ENCODE measurements around the gene INVS. TPM values are rescaled to one million over a fixed set of nuclear protein-coding genes. Genes with fewer than 3 reads are reported as not detected.

INVS gene
- total and polyA plus RNA-seq, 2 of the 4 experiments (the other 2 are of a cell fraction): 9.2 to 33.5 TPM

DNA sequence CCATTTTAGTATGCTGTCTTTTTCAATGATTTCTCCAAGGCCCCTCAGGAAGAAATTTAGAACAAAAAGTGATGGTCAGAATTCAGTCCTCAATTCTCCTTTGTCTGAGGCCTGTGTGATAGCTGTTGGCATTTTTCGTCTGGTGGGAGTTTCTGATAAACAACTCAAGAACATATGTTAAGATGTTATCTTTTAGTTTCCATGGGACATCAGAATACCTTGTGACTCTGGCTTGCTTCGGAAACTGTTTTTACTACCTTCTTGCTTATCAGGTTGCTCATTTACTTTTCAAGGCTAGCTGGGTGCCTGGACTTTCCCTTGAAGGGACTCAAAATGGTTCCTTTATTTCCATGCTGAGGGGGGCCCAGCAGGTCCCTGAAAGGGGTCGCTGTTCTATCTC is 97.2 kb downstream of the INVS start:
- H3K18ac ChIP-seq (ENCODE audit: low read depth, low read length): no peak overlapping the region
- POLR2A ChIA-PET (ENCODE audit: unreplicated experiment): no interaction called here
- no TSS peak for BruUV-seq (replicated peaks)
- H3K9me3 ChIP-seq (ENCODE audit: control insufficient read depth, insufficient read depth, low read length): peaks cover 2% of the 10 kb centered on the region; the same call in 1 of the 2 replicates
- H3K9ac ChIP-seq (ENCODE audit: low read depth, low read length): no peak overlapping the region
- WGBS, 2 experiments (ENCODE audit: extremely low coverage in 2 of 2, insufficient read length in 1 of 2): no CpG with 5 or more reads among the region's 3 CpGs
- in situ Hi-C loops (cut with MboI; ENCODE audit: low sequenced_read_pairs): no loop called here
- no peak overlapping the region for H2BK15ac ChIP-seq (ENCODE audit: low read depth, low read length)
- no peak overlapping the region for H3K4ac ChIP-seq (ENCODE audit: low read depth, low read length)
- TF ChIP-seq RAD21 (IDR thresholded peaks at IDR 0.05; ENCODE audit: low read length): no peak
- TF ChIP-seq MXI1 (IDR thresholded peaks at IDR 0.05; ENCODE audit: borderline replicate concordance, low read depth, low read length): no peak
- TF ChIP-seq, protein P1, sequence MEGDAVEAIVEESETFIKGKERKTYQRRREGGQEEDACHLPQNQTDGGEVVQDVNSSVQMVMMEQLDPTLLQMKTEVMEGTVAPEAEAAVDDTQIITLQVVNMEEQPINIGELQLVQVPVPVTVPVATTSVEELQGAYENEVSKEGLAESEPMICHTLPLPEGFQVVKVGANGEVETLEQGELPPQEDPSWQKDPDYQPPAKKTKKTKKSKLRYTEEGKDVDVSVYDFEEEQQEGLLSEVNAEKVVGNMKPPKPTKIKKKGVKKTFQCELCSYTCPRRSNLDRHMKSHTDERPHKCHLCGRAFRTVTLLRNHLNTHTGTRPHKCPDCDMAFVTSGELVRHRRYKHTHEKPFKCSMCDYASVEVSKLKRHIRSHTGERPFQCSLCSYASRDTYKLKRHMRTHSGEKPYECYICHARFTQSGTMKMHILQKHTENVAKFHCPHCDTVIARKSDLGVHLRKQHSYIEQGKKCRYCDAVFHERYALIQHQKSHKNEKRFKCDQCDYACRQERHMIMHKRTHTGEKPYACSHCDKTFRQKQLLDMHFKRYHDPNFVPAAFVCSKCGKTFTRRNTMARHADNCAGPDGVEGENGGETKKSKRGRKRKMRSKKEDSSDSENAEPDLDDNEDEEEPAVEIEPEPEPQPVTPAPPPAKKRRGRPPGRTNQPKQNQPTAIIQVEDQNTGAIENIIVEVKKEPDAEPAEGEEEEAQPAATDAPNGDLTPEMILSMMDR (conservative IDR thresholded peaks at IDR 0.05; ENCODE audit: low read depth, low read length): no peak
- no peak for TF ChIP-seq POLR2A (IDR thresholded peaks at IDR 0.05; ENCODE audit: low read depth, low read length)
- TF ChIP-seq, protein P2, sequence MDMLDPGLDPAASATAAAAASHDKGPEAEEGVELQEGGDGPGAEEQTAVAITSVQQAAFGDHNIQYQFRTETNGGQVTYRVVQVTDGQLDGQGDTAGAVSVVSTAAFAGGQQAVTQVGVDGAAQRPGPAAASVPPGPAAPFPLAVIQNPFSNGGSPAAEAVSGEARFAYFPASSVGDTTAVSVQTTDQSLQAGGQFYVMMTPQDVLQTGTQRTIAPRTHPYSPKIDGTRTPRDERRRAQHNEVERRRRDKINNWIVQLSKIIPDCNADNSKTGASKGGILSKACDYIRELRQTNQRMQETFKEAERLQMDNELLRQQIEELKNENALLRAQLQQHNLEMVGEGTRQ (IDR thresholded peaks at IDR 0.05; ENCODE audit: low read depth, low read length): no peak
- TF ChIP-seq RCOR1 (IDR thresholded peaks at IDR 0.05; ENCODE audit: insufficient replicate concordance, low read length): no peak
- no peak for TF ChIP-seq RFX5 (IDR thresholded peaks at IDR 0.05; ENCODE audit: low read depth, low read length)
- no peak for TF ChIP-seq MAZ (IDR thresholded peaks at IDR 0.05; ENCODE audit: borderline replicate concordance, low read depth, low read length)
- TF ChIP-seq CEBPB (IDR thresholded peaks at IDR 0.05; ENCODE audit: low read depth, low read length): no peak
- no peak overlapping the region for H4K8ac ChIP-seq (ENCODE audit: low read depth in 2 of 2, low read length in 2 of 2)
- H4K91ac ChIP-seq (ENCODE audit: insufficient read depth, low read depth, low read length): no peak overlapping the region
- dilution Hi-C loops (cut with HindIII; ENCODE audit: low sequenced_read_pairs, unreplicated experiment): no loop called here
- intact Hi-C loops (cut with micrococcal nuclease): no loop called here
- H3K27ac ChIP-seq (ENCODE audit: insufficient read depth, low read length): no peak overlapping the region
- H2AK5ac ChIP-seq (ENCODE audit: low read depth, low read length): no peak overlapping the region
- no peak overlapping the region for H3K56ac ChIP-seq (ENCODE audit: extremely low read depth, insufficient read depth, low read length)
- no peaks in the 10 kb centered on the region for H3K27me3 ChIP-seq (ENCODE audit: control insufficient read depth, insufficient read depth, low read length)
- H4K20me1 ChIP-seq (ENCODE audit: insufficient read depth, low read length): no peaks in the 10 kb centered on the region
- H2BK5ac ChIP-seq (ENCODE audit: low read depth, low read length, poor library complexity, severe bottlenecking): no peak overlapping the region
- no peak for ATAC-seq (ENCODE audit: low read depth)
- H2AK9ac ChIP-seq (replicated peaks; ENCODE audit: low read depth, low read length, poor library complexity): no peak overlapping the region
- no peak overlapping the region for H3K23ac ChIP-seq (ENCODE audit: low read depth, low read length)
- CTCF ChIA-PET: interaction anchor here (0.8 kb wide), 1 partner anchor 10 kb away, joined by 3 read pairs; no protein-coding TSS in a partner anchor
- peaks cover 0 to 6% of the 10 kb centered on the region in 2 experiments; a peak in 2 of 4 replicates for H3K79me1 ChIP-seq (ENCODE audit: low read depth in 1 of 2, low read length in 2 of 2)
- no peak overlapping the region for H2BK20ac ChIP-seq (ENCODE audit: low read depth, low read length)
- H2AFZ ChIP-seq (replicated peaks; ENCODE audit: low read length, poor library complexity): no peak overlapping the region
- H3K4me2 ChIP-seq (ENCODE audit: low read depth, low read length): no peak overlapping the region
- no peaks in the 10 kb centered on the region for H3K9me1 ChIP-seq (ENCODE audit: insufficient read depth, low read length)
- no peak for DNase-seq
- H3K14ac ChIP-seq (replicated peaks; ENCODE audit: low read depth, low read length): no peak overlapping the region
- no peak overlapping the region for H2BK120ac ChIP-seq (ENCODE audit: low read depth, low read length)
- no peak overlapping the region for H3K4me3 ChIP-seq (ENCODE audit: insufficient read depth, low read depth, low read length)
- H3K36me3 ChIP-seq (ENCODE audit: control insufficient read depth, insufficient read depth, low read length): peaks cover 2% of the 10 kb centered on the region; the same call in 1 of the 2 replicates
- no peak overlapping the region for H4K5ac ChIP-seq (ENCODE audit: low read depth, low read length)
- no peaks in the 10 kb centered on the region for H3K4me1 ChIP-seq (ENCODE audit: control insufficient read depth, insufficient read depth, low read length)
